HG03521 (cell line): ENCODE data around the gene NT5C3A.
"Not testable (repeated sequence)": the region's sequence is repeated elsewhere in the genome, so short reads cannot be mapped to it uniquely, and the experiment has no call there.

Source experiments
- ATAC-seq: cut with Tn5 transposase; IDR thresholded peaks from one replicate; pipeline ENCODE4 v1.9.1; 2021; ENCODE audit warnings: mild to moderate bottlenecking, moderate library complexity; ENCODE audit not compliant: unreplicated experiment

NT5C3A gene

DNA sequence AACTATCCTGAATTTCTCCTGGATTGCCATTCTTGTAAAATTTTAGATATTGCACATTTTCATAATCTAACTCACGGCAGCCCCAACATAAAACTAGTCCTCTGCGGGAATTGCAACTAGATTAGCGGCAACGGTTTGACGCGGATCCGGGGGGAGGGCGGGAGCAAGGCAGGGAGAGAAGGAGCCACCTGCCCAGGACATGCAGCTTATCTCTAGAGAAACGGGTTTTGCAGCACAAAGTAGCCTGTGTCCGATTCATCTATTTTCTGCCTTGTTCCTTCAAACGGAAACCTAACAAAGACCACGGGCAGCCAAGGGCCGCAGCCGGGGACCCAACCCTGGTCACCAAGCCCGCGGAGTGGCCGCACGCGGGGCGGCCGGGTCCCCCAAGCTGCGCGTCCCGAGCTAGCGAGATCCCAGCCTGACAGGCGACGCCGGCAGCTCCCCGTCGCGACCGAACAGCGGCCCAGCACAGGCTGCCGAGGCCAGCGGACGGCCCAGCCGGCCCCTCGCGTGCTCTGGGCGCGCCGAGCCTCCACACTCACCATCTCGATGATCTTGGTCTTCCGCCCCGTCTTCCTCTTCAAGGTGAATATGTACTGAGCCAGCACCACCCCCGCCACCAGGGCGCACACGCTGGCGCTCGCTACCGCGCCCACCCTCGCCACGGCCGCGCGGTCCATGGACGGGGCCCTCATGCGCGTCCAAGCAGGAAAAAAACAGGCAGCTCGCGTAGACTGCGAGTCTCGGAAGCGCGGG lies at the start of gene NT5C3A:
NT5C3A (minus strand) TSS at position 754 of the 759 bp plus-strand sequence; CDS start at position 683, 71 bp downstream.
- no peak for ATAC-seq

DNA sequence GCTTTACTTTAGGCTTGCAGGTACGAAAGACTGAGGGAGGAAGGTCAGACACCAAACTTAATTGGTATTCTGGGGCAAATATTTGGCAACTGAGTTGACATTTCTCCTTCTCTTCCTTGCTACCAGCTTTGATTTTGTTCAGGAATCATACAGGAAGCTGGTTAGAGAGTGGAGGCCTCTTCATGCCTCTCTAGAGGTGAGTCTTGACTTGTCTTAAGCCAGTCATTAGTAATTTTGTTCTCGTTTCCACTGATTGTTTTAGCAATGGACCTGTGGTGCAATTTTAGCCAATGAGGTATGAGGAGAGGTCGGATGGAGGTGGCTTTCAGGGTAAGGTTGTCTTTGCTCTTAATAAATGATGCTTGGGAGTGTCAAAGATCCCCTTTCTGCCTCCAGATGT lies 49.0 kb upstream of the NT5C3A start:
- no peak for ATAC-seq

DNA sequence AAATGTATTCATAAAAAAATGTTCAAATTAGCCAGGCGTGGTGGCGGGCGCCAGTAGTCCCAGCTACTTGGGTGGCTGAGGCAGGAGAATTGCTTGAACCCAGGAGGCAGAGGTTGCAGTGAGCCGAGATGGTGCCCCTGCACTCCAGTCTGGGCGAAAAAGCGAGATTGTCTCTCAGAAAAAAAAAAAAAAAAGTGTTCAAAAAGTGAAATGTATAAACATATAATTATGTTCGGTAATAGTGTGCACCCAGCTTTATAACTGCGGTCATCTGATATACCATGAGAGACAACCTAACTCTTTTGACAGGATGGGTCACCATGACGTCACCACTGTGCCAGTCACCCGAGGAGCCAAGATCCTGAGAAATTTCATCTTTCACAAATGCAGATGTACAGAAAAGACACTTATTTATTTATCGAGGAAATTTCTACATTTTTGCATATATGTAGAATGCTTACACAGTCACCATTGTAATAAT lies 47.2 kb upstream of the NT5C3A start:
- no peak for ATAC-seq

DNA sequence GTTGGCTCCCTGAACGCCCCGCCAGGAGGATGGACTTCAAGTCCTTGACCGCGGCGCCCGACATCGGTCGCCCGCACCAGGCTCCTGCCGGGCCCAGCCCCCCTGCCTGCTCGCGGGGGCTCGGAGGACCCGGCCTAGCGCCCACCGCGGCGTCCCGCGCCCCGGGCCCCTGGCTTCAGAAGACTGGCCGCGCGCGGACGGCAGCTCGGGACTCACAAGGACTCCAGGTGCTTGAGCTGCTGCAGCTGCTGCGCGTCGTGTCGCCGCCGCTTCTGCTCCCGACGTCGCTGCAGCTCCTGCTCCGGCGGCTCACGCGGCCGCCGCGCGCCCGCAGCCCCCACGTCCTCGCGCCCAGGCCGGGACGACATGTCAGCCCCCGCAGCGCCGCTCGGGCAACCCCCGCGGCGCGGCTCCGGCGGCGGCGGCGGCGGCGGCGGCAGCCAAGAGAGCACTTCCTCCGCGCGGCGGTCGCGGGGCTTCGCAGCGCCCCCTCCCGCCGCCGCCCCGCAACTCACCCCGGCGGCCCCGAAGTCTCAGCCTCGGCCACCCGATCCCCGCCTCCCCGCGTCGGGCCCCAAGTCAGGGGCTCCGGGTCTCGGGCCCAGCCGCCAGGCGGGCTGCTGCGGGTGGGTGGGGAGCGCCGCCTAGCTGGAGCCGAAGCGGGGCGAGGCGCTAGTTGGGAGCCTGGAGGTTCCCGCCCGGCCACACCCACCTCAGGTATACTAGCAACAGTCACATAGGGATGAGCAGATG lies 46.6 kb upstream of the NT5C3A start, which contains the start of gene RP9:
RP9 (minus strand) TSS at position 400 of the 753 bp plus-strand sequence; CDS start at position 368, 32 bp downstream.
- peak; percentile 83 for ATAC-seq

DNA sequence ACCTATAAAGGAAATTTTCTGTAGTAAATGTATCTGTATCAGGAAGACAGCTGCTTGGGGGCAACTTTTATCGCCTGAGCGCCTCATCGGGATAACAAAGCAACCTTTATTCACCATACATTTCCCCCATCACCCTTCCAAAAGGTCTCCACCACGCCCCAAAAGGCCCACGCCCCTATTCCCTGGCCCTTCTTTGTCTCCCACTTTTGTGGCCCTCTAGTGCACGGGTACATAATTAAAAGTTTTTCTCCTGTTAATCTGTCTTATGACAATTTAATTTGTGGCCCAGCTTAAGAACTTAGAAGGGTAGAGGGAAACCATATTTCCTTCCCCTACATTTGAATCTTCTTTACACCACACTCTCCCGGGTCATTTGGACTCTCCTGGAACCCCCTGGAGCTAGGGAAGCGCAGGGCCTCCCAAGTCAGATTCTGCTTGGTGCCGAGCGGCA lies 46.0 kb upstream of the NT5C3A start:
- peak; percentile 9 for ATAC-seq

DNA sequence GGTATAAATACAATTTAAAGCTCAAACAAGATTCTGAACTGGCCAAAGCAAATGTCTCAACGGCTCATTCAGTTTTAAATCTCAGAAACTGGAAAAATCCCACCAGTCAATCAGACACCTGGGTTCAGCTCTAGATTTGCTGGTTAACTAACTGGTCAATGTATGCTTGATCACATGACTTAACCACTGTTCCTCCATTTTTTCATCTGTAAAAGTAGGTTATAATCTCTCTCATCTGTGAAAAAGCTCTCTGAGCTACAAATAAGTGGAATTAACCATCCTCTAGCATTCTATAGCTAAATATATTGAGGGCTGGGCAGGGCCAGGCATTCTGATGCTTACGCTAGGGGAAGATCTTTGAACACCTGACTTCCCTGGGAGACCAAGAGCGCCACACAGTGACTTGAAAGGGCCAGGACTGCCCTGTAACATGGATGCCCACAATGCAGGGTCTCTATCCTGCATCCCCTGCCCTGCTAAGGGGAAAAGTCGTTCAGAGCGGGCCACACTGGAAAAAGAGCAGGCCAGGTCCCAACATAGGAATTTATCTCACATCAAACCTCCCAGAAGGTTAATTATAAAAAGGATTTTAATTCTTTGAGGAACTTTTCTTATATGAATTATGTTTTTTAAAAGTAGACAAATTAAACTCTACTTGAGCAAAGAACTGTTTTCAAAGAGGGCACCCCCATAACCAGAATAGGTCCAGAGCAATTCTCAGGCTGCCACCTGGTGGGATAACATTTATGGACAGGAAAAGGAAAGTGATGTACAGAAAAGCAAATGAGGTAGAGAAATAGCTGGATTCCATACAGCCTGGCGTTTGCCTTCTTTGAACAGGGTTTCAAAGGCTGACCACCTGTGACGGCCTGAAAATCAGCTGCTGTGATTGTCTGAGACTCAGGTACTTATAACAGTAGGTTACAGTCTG lies 44.8 kb upstream of the NT5C3A start:
- peak; percentile 23 for ATAC-seq

DNA sequence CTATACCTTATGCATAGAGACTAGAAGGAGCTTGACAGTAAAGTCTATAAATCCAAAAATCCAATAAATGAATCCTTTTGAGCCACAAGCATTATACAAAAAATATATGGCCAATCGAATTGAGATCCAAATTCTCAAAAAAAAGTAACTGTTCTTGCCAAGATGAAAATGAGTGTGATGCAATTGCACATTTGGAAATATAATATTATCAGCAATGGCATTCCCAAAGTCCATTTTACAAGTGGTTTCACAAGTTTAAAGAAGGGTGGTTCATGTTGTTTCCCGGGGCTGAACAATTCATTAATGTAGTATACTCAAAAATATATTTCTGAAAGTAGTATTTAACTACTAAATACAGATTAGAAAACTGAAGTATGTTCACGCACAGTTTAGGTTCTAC lies 39.3 kb upstream of the NT5C3A start:
- no peak for ATAC-seq

DNA sequence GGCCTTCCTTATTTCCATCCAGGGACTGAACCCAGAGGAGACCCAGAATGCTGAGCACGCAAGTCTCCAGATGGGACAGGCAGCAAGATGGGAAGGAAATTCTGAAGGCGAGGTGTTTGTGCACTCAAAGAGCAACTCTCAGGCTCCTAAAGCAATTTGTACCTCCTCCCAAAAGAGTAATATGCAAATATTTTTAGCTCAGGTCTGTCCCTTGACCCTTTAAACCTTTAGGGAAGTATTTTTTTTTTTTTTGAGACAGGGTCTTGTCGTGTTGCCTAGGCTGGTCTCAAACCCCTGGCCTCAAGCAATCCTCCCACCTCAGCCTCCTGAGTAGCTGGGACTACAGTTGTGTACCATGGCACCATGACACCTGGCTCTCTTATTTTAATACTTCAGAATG lies 38.2 kb upstream of the NT5C3A start:
- no peak for ATAC-seq

DNA sequence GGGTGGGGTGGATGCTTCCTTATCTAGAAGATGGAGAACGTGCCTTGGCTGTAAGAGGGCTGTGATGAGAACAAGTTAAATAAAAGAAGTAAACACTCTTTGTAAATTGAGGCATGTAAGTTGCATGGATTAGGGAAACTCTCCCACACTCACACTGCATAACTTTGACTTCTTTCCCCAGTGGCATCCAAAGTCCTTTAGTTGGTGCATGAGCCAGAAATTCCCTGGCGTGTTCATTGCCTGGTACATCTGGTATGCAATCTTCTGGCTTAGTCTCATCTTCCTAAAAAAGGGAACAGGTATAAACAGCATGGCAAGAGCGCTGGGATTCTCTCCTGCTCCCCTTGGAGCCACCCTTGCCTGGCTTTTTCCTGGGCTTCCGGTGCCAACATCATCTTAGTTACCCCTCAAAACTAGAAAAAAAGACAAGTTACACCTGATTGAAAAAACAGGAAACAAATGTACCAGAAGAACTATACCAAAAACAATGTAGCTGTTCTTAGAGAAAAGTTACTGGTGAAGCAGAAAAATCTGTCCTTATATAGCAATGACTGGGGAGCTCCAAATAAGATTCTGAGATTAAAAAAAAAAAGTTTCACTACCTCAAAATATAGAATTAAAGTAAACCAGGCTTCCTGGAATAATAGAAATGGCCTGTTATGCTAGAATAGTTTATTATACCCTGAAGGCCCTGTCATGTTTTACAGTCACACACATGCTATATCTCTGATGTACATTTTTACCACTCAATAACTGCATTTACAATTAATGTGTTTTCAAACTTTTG lies 36.8 kb upstream of the NT5C3A start:
- ATAC-seq = no peak

DNA sequence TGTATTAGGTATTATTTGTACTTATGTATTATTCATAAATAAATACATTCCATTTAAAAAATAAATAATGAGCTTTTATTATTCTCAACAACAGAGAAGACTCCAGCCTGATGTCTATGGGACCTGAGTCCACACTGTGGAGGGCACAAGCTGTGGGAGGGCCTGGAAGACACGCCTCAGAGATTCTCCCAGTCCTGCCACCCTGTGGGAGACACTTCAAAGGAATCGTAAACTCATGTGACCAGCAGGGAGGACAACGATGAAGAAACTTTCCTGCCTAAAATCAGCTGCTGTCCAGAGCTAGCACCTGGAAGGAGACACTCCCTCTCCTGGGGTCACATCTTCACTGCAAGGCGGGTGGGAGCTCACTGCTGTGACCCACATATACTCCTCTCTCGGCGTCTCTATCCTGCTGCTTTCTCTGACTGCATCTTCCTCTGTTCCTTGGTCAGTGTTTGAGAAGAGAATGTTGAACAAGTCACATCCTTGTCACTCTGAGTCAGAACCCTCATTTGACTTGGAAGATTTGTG lies 32.2 kb upstream of the NT5C3A start:
- not testable (repeated sequence) for ATAC-seq

DNA sequence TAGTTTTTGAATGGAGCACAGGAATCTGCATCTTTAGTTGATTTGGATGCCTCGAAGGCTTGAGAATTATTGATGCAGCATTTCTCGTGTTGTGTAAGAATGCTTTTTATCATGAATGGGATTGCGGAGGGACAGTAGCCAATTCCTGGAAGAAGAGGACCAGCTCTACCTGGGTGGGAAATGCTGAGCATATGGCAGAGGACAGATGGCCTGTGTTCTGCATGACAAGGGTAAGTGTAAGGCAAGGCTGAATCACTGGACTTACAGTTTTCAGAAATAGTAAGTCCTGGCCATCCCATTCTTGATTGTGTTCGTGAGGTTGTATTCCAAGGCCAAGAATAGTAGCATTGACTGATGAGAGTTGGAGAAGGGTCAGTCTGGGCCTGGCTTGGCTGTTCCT lies 30.7 kb upstream of the NT5C3A start:
- ATAC-seq = no peak

DNA sequence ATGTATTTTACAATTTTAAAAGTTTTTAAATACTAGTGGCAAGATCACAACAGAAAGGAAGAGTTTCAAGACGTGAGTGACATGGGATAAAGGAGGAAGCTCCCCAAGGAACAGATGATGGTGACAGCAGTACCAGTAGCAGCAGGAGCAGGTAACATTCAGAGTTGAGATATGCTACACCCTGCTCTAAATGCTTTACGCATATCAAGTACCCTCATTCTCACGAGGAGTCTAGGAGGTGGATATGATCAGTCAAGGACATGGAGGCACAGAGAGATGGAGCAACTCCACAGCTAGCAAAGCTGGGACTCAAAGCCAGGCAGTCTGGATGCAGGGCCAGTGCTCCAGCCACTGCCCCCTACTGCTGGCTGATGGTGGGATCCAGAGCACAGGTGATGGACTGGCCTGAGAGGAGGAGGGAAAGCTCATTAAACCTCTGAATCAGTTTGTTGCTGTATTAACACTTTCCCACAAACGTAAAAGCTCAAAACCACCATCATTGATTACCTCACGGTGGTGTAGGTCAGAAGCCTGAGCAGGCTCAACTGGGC lies 29.1 kb upstream of the NT5C3A start:
- ATAC-seq = no peak

DNA sequence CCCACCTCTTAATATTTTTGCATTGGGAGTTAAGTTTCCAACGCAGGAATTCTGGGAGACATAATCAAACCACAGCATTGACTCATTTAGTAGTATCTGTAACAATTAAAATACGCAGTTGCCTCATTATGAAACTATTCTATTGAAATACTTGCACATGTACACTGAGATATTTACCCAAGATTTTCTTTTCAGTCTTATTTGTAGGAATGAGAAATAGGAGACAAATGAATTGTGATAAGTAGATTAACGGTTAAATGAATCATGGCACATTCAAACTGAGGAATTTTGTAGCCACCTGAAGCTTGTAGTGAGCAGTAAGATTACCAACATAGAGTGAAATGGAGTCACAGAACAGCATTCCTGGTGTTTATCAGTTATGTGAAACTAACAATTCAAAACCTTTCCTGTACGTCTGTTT lies 28.5 kb upstream of the NT5C3A start:
- no peak for ATAC-seq

DNA sequence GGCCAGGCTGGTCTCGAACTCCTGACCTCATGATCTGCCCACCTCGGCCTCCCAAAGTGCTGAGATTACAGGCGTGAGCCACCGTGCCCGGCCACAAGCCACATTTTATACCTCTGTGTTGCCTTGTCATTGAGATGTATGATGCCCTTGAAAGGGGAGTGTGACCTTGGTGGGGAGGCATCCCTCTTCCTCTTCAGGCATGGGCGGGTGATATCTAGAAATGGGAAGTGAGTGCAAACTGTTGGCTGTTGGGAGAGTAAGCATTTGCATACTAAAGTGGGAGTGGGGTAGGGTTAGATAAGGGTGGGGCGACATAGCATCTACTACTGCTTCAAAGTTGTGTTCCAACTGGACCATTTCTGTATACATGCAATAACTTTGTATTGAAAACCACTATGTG lies 26.6 kb upstream of the NT5C3A start:
- no peak for ATAC-seq

DNA sequence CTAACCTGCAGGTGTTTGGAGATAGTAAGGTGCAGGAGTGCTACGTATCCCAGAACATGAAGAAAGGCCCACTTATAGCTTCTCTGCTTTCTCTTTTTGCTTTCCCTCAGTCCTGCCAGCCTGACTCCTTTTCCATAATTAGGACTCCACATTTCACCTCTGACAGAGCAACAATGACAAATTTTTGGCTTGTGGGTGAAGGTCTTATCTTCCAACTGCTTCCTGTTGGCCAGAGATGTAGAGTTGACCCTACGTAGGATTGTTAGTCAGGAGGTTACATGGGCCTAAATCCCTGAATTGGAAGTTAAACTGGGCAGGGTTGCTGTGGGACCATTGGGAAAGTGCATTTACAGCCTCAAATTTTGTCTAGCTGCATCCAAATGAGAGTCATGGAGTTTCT lies 25.3 kb upstream of the NT5C3A start:
- no peak for ATAC-seq

DNA sequence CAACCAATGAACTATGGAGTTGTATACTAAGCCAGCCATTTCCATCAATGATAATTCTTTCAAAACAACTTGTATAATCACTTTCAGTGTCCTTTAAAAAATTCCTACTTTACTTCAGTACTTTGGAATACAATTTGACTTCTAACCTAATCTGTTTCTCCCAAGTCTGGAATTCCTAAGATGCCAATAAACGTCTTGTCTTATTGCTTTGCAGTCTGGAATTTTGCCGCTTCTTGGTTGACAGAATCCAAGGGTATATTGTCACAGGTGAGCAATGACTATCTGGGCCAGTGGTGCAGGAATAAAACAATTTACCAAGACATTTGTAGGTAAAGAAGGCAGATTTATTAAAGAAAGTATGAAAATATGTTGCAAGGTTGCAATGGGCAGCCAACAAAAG lies 24.8 kb upstream of the NT5C3A start:
- ATAC-seq = no peak

DNA sequence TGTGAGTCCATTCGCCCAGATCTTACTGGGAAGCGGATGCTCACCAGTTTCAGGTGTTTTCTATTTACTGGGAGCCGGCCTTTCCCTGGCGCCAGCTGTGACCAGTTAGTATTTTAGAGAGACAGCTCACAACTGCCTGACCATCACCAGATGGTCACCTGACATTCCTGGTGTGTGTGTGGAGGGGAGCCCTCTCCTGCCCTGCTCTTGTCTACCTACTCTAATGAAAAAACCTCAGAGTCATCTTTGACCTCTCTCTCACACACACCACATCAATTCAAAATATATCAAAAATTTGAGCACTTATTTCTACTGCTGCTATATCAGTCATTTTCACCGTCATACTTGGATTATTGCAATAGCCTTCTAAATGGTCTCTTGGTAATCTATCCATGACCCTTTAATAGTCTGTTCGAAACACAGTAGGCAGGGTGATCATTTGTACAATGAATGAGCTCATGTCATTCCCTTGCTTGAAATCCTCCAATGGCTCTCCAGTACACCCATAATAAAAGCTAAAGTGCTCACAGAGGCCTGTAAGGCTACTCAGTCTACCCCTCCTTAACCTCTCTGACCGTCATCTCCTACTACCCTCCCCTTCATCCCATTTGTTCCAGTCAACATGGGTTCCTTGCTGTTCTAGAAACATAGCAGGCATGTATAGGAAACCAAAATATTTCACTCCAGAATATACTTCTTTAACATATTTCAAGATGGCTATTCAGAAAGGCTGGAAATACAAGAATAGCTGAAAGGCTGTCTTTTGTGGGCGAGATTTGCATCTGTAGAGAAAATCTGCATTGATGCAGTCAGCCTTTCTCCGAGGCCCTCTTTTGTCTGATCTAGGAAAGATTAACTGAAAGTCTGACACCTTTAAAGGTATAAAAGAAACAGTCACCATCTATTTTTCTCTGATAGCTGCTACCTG lies 17.5 kb upstream of the NT5C3A start:
- no peak for ATAC-seq

DNA sequence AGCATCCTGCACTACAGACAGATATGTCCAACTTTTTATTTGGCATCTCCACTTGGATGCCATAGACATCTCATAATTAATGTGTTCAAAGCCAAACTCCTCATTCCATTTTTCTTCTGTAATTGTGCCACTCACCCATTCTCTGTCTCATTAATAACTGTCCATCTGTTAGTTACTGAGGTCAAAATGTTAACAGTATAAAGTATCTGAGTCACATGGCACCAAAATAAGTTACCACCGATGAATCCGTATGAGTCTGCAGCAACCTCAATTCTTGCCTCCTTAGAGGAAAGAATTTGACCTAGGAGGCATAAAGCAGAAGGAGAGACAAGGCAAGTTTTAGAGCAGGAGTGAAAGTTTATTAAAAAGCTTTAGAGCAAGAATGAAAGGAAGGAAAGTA lies 16.5 kb upstream of the NT5C3A start:
- no peak for ATAC-seq
